SH-SY5Y (cell line): Measurements from ENCODE around the gene PRDM16.

Source experiments
- GATA2 ChIP-seq: IDR thresholded peaks from 2 replicates; pipeline ENCODE4 v1.6.1; 2011; ENCODE audit warnings: mild to moderate bottlenecking, low read depth, low read length
- GATA3 ChIP-seq: IDR thresholded peaks from 2 replicates; pipeline ENCODE4 v1.6.1; 2011; ENCODE audit warnings: low read depth, mild to moderate bottlenecking, low read length, moderate library complexity

DNA sequence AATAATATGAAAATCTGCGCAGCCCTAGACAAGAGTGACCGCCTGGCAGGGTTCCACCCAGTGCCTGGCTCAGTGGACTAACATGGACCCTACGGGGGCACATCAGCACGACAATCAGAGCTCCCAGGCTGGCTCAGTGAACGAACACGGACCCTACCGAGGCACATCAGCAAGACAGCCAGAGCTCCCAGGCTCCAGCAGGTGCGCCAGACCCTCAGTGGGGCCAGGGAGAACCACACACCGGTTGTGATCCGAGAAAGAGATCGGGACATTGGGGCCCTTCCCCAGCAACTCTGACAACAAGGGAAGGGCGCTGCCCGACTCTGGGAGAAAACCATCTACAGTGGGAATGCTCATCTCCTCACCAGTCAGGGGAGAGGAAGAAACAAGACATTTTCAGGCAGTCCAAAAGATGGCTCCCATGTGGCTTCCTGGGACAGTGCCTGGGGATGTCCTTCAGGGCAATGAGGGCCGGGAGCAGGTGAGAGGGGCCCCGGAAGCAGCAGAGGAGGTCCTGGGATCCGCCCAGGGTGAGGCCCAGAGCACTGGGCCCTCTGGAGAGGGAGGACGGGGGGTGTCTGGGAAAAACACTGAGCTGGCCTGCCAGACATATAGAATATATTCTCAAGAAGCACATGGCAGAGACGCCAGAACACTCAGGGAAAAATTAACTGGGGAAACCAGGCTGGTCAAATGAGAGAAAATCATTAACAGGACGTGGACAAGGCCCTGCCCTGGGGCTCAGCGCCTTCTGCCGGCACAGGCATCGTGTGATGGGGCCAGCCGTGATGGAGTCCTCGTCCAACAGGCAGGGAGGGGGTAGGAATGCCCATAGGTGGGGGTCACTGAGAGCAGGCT, 390.3 kb downstream of the PRDM16 start:
- no peak for TF ChIP-seq GATA3
- TF ChIP-seq GATA2, result no peak
